ENCODE results near the gene ANK2.

- TF ChIP-seq CTCF (IDR thresholded peaks at IDR 0.05 in 4 of 5, conservative IDR thresholded peaks at IDR 0.05 in 1 of 5), result no peak
- TF ChIP-seq POLR2A (IDR thresholded peaks at IDR 0.05), result no peak
Observed at GRCh38 chr4:113094331-113094730, 44.9 kb downstream of the ANK2 start.
